ENCODE data around the gene TECPR2. TPM values are rescaled to one million over a fixed set of nuclear protein-coding genes. Genes with fewer than 3 reads are reported as not detected.

Gene TECPR2
- total RNA-seq, 6 donors from 2014 or later: 16.3 to 71.2 (median 24.6) TPM

DNA sequence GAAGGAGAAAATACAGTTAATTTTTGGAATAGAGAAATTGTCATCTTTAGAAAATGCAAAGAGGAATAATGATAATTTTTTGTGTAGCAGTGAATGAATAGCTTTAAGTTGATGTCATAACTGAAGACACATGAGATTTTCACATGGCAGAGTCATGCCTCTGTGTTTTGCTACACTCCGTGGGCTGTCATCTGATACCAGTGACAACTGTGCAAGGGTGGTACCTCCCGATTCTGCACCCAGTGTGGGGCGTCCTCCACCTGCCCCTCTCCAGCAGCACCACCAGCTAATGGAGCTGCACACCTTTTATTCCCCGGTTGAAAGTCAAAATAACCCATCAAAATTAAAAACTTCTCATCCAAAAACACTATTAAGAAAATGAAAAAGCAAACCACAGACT, 99.7 kb downstream of the TECPR2 start:
- ATAC-seq (ENCODE audit: low FRiP score in 2 of 2): no peak
- no peak overlapping the region for H3K4me3 ChIP-seq
- no peaks in the 10 kb centered on the region for H3K27me3 ChIP-seq
- DNase-seq: no peak
- no peaks in the 10 kb centered on the region for H3K4me1 ChIP-seq
- no peaks in the 10 kb centered on the region for H3K9me3 ChIP-seq
- WGBS, 2 donors: 92 to 97% methylated on average over 4 of the region's 4 CpGs
- TF ChIP-seq, protein P1, sequence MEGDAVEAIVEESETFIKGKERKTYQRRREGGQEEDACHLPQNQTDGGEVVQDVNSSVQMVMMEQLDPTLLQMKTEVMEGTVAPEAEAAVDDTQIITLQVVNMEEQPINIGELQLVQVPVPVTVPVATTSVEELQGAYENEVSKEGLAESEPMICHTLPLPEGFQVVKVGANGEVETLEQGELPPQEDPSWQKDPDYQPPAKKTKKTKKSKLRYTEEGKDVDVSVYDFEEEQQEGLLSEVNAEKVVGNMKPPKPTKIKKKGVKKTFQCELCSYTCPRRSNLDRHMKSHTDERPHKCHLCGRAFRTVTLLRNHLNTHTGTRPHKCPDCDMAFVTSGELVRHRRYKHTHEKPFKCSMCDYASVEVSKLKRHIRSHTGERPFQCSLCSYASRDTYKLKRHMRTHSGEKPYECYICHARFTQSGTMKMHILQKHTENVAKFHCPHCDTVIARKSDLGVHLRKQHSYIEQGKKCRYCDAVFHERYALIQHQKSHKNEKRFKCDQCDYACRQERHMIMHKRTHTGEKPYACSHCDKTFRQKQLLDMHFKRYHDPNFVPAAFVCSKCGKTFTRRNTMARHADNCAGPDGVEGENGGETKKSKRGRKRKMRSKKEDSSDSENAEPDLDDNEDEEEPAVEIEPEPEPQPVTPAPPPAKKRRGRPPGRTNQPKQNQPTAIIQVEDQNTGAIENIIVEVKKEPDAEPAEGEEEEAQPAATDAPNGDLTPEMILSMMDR (IDR thresholded peaks at IDR 0.05): no peak
- no peak overlapping the region for H3K27ac ChIP-seq
- peaks cover 4 to 56% (median 20%) of the 10 kb centered on the region in 4 donors for H3K36me3 ChIP-seq

DNA sequence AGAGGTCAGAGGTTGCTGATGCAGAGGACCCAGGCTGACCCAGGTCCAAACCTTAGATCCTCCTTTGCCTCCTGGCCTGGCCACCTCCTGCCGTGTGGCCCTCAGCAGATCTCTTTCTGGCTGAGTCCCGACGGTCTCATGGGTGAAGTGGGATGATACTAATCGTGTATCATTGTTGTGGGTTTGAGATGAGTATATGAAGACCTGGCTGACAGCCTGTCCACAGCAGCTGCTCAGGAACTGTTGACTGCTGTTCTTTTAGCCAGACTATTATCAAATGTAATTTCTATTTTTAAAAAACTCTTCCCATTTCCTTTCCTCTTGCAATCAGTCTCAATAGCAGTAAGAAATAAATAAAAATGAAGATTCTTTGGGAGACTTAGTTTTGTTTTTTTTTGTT, 101.3 kb downstream of the TECPR2 start:
- WGBS, 2 donors: 87 to 89% methylated on average over 4 of the region's 4 CpGs
- DNase-seq: no peak

DNA sequence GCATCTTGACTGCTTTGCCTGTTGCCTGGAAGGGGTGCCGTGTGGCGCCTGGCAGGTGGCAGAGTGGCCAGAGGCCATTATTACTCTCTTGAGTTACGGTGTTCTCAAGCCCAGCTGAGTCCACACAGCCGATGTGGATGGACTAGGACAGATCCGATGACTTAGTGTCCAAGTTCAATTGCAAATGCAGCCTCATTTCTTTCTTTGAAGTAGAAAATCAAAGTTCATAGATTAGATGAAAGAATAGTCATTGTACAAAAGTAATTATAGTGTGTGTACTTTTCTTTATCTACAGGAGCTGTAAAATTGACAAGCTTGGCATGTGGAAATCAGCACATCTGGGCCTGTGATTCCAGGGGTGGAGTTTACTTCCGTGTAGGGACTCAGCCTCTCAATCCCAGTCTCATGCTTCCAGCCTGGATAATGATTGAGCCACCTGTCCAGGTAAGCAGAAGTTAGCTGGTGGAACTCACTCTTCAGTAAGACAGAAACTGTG, 102.2 kb downstream of the TECPR2 start:
- H3K27ac ChIP-seq: no peak overlapping the region
- peaks cover 4 to 40% (median 17%) of the 10 kb centered on the region in 4 donors for H3K36me3 ChIP-seq
- ATAC-seq (ENCODE audit: low FRiP score in 2 of 2) (no peak), DNase-seq (no peak)
- WGBS, 2 donors: 87 to 91% methylated on average over 4 to 6 of the region's 6 CpGs
- H3K4me1 ChIP-seq: no peaks in the 10 kb centered on the region
- H3K4me3 ChIP-seq: no peak overlapping the region
- no peaks in the 10 kb centered on the region for H3K27me3 ChIP-seq
- H3K9me3 ChIP-seq: no peaks in the 10 kb centered on the region
- TF ChIP-seq POLR2AphosphoS5 (IDR thresholded peaks at IDR 0.05) (no peak), POLR2A (IDR thresholded peaks at IDR 0.05) (no peak), EP300 (IDR thresholded peaks at IDR 0.05) (no peak)
- TF ChIP-seq, protein P1 (IDR thresholded peaks at IDR 0.05): no peak

More for the DNA sequence above, 101.3 kb downstream of the TECPR2 start:
- no peak for ATAC-seq (ENCODE audit: low FRiP score in 2 of 2)
- Histone ChIP-seq H3K27ac (no peak overlapping the region), H3K4me3 (no peak overlapping the region), H3K27me3 (no peaks in the 10 kb centered on the region), H3K36me3 (peaks cover 4 to 49% (median 17%) of the 10 kb centered on the region in 4 donors), H3K9me3 (no peaks in the 10 kb centered on the region), H3K4me1 (no peaks in the 10 kb centered on the region)
- TF ChIP-seq POLR2AphosphoS5 (IDR thresholded peaks at IDR 0.05): no peak
- TF ChIP-seq, protein P1 (IDR thresholded peaks at IDR 0.05): no peak

DNA sequence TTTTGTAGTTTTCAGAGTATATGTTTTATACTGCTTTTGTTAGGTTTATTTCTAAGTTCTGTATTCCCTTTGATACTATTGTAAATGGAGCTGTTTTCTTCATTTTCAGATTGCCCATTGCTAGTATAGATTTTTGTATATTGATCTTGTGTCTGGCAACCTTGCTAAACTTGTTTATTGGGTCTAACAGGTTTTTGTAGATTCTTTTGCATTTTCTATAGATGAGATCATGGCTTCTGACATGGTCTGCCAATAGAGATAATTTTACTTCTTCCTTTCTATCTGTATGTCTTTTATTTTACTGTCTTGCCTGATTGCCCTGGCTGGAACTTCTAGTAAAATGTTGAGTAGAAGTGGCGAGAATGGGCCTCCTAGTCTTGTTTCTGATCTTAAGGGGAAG, 106.5 kb downstream of the TECPR2 start:
- H3K4me1 ChIP-seq: no peaks in the 10 kb centered on the region
- H3K4me3 ChIP-seq: no peak overlapping the region
- H3K9me3 ChIP-seq: no peaks in the 10 kb centered on the region
- H3K36me3 ChIP-seq: peaks cover 4 to 23% (median 18%) of the 10 kb centered on the region in 4 donors
- H3K27ac ChIP-seq: no peak overlapping the region
- H3K27me3 ChIP-seq: no peaks in the 10 kb centered on the region
- 92 to 93% methylated on average over 1 of the region's 1 CpG for WGBS, 2 donors
- no peak for ATAC-seq (ENCODE audit: low FRiP score in 2 of 2)
- no peak for DNase-seq
- TF ChIP-seq POLR2AphosphoS5 (IDR thresholded peaks at IDR 0.05): no peak
- TF ChIP-seq POLR2A (IDR thresholded peaks at IDR 0.05): no peak
- no peak for TF ChIP-seq EP300 (IDR thresholded peaks at IDR 0.05)
- TF ChIP-seq, protein P1 (IDR thresholded peaks at IDR 0.05): no peak
